ENCODE measurements around the gene BRIX1. TPM values are rescaled to one million over a fixed set of nuclear protein-coding genes. Genes with fewer than 3 reads are reported as not detected.

BRIX1 gene
- polyA plus RNA-seq (2012; ENCODE audit: insufficient read depth, insufficient read length, low read depth): 113 TPM

- DNase-seq: peak; percentile 96
- Histone ChIP-seq H3K4me3 (ENCODE audit: low read depth, low read length) (peak within 1 kb of the TSS; percentile 86), H3K36me3 (peaks cover 30% of the 10 kb centered on the region), H3K4me1 (no peaks in the 10 kb centered on the region), H3K27me3 (no peaks in the 10 kb centered on the region), H3K9me3 (no peaks in the 10 kb centered on the region)
- TF ChIP-seq CTCF (IDR thresholded peaks at IDR 0.05; ENCODE audit: low read depth, low read length): no peak
Observed at GRCh38 chr5:34915139-34915855, at the start of gene BRIX1, which contains the start of gene RAD1. Gene BRIX1, plus strand, starts transcription at chr5:34915711. Its CDS starts 28 bp downstream, at chr5:34915739. Gene RAD1, minus strand, starts transcription at chr5:34915504. Its CDS starts 612 bp downstream, at chr5:34914892.

- no peak overlapping the region for H3K4me3 ChIP-seq (ENCODE audit: low read depth, low read length)
- H3K9me3 ChIP-seq: no peaks in the 10 kb centered on the region
- no peak for DNase-seq
- H3K4me1 ChIP-seq: no peaks in the 10 kb centered on the region
- no peak for TF ChIP-seq CTCF (IDR thresholded peaks at IDR 0.05; ENCODE audit: low read depth, low read length)
- H3K27me3 ChIP-seq: no peaks in the 10 kb centered on the region
- no peaks in the 10 kb centered on the region for H3K36me3 ChIP-seq
Observed at GRCh38 chr5:34866989-34867471, 48.5 kb upstream of the BRIX1 start.

- Histone ChIP-seq H3K36me3 (no peaks in the 10 kb centered on the region), H3K4me3 (ENCODE audit: low read depth, low read length) (no peak overlapping the region), H3K27me3 (0 out of 2 replicates have a peak, but pooled peaks cover under 1% of the 10 kb centered on the region), H3K4me1 (no peaks in the 10 kb centered on the region), H3K9me3 (no peaks in the 10 kb centered on the region)
- no peak for TF ChIP-seq CTCF (IDR thresholded peaks at IDR 0.05; ENCODE audit: low read depth, low read length)
- DNase-seq: no peak
Observed at GRCh38 chr5:34867660-34868059, 47.9 kb upstream of the BRIX1 start.

- Histone ChIP-seq H3K27me3 (peaks cover 7% of the 10 kb centered on the region), H3K36me3 (no peaks in the 10 kb centered on the region), H3K4me1 (no peaks in the 10 kb centered on the region), H3K9me3 (no peaks in the 10 kb centered on the region), H3K4me3 (ENCODE audit: low read depth, low read length) (no peak overlapping the region)
- TF ChIP-seq CTCF (IDR thresholded peaks at IDR 0.05; ENCODE audit: low read depth, low read length): no peak
- DNase-seq: no peak
Observed at GRCh38 chr5:34868791-34869190, 46.7 kb upstream of the BRIX1 start.

- no peaks in the 10 kb centered on the region for H3K36me3 ChIP-seq
- no peaks in the 10 kb centered on the region for H3K4me1 ChIP-seq
- DNase-seq: no peak
- no peak overlapping the region for H3K4me3 ChIP-seq (ENCODE audit: low read depth, low read length)
- H3K9me3 ChIP-seq: no peaks in the 10 kb centered on the region
- peaks cover 10% of the 10 kb centered on the region for H3K27me3 ChIP-seq
- no peak for TF ChIP-seq CTCF (IDR thresholded peaks at IDR 0.05; ENCODE audit: low read depth, low read length)
Observed at GRCh38 chr5:34869256-34869655, 46.3 kb upstream of the BRIX1 start.

- H3K27me3 ChIP-seq: peaks cover 14% of the 10 kb centered on the region
- no peaks in the 10 kb centered on the region for H3K4me1 ChIP-seq
- no peak for TF ChIP-seq CTCF (IDR thresholded peaks at IDR 0.05; ENCODE audit: low read depth, low read length)
- no peaks in the 10 kb centered on the region for H3K36me3 ChIP-seq
- no peak for DNase-seq
- H3K9me3 ChIP-seq: no peaks in the 10 kb centered on the region
- no peak overlapping the region for H3K4me3 ChIP-seq (ENCODE audit: low read depth, low read length)
Observed at GRCh38 chr5:34870382-34870781, 45.1 kb upstream of the BRIX1 start.
